HFF-Myc (cell line): ENCODE measurements around the gene PCOLCE2.
"Not testable (repeated sequence)": the region's sequence is repeated elsewhere in the genome, so short reads cannot be mapped to it uniquely, and the experiment has no call there.

Source experiments
- DNase-seq: peaks from one replicate; pipeline ENCODE4 v3.0.0-alpha.2; 2011; ENCODE audit warnings: low read depth; ENCODE audit errors: extremely low read depth
- H3K4me3 ChIP-seq: replicated peaks from 2 replicates; pipeline ENCODE4 v1.5.1; 2011; ENCODE audit warnings: low read depth, mild to moderate bottlenecking, control low read depth, low read length
- CTCF ChIP-seq: IDR thresholded peaks from 2 replicates; pipeline ENCODE4 v1.5.1; 2012; ENCODE audit warnings: mild to moderate bottlenecking, low read depth, low read length, control low read depth; ENCODE audit errors: missing control alignments

The PCOLCE2 gene

GRCh38 chr3:142884531-142884930, 4.4 kb downstream of the PCOLCE2 start:
- TF ChIP-seq CTCF: no peak
- no peak for DNase-seq

GRCh38 chr3:142883534-142883933, 5.3 kb downstream of the PCOLCE2 start:
- not testable (repeated sequence) for DNase-seq, H3K4me3 ChIP-seq

More at GRCh38 chr3:142884531-142884930, 4.4 kb downstream of the PCOLCE2 start:
- no peak overlapping the region for H3K4me3 ChIP-seq

GRCh38 chr3:142881445-142882224, 7.2 kb downstream of the PCOLCE2 start:
- no peak for TF ChIP-seq CTCF
- no peak overlapping the region for H3K4me3 ChIP-seq
- no peak for DNase-seq

GRCh38 chr3:142878649-142879300, 10.1 kb downstream of the PCOLCE2 start:
- no peak for DNase-seq
- no peak for TF ChIP-seq CTCF
- no peak overlapping the region for H3K4me3 ChIP-seq

GRCh38 chr3:142876417-142876816, 12.5 kb downstream of the PCOLCE2 start:
- H3K4me3 ChIP-seq: no peak overlapping the region
- DNase-seq: no peak
- TF ChIP-seq CTCF: no peak

GRCh38 chr3:142875583-142876207, 13.2 kb downstream of the PCOLCE2 start:
- no peak overlapping the region for H3K4me3 ChIP-seq
- no peak for TF ChIP-seq CTCF
- DNase-seq: no peak

- TF ChIP-seq CTCF: no peak
- no peak overlapping the region for H3K4me3 ChIP-seq
- DNase-seq: no peak
These were observed 13.8 kb downstream of the PCOLCE2 start for GRCh38 chr3:142875099-142875498.

- not testable (repeated sequence) for H3K4me3 ChIP-seq, DNase-seq
These were observed 20.5 kb downstream of the PCOLCE2 start for GRCh38 chr3:142868382-142868781.
